ENCODE measurements around the gene SGK1.
"Not testable (repeated sequence)": the region's sequence is repeated elsewhere in the genome, so short reads cannot be mapped to it uniquely, and the experiment has no call there.

SGK1 gene

DNA sequence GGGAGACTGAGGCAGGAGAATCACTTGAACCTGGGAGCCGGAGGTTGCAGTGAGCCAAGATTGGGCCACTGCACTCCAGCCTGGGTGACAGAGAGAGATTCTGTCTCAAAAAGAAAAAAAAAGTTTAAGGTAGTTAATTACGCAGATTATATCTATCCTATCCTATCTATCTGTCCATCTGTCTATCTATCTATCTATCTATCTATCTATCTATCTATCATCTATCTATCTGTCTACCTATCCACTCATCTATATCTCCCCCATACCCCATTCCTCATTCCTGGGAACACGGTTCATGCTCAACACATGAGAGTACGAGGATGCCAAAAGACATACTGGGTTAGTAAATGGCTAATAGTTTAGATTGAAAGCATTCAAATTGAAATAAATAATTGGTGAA lies 8.3 kb upstream of the SGK1 start:
- not testable (repeated sequence) for DNase-seq

DNA sequence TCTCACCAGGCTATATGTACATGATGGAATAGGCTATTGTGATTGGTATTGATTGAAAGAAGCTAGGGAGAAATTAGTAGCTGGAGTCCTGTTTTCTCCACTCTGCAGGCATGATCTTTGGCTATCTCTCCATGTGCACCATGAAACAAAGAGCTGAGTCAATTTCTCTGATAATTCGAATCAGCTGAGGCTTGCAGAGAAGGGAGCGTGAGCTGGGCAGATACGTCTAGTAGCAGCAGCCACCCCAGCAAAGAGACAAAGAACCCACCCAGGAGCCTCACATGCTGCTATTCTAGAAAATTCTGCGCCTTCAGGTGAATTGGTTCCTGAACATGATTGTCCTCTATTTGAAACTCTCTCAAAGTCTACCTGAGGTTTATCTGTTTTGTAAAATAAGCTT lies 6.9 kb upstream of the SGK1 start:
- no peak for DNase-seq

DNA sequence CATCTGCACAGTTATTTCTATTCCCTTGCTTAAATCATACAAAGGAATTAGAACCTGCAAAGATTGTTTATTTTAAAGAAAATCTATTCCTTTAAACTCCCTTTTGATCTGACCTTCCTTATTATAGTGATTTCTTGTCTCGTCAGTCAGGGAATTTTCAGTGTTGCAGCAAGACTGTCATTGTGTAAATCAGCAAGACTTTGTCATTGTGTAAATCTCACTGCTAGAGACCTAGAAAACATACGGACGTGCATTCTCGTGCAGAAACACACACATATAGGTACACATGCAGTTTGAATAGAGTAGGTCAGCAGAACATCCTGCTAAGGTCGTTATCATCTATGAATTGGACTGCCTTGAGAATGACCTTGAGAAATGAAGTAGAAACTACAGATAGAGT lies 6.2 kb upstream of the SGK1 start:
- no peak for DNase-seq

DNA sequence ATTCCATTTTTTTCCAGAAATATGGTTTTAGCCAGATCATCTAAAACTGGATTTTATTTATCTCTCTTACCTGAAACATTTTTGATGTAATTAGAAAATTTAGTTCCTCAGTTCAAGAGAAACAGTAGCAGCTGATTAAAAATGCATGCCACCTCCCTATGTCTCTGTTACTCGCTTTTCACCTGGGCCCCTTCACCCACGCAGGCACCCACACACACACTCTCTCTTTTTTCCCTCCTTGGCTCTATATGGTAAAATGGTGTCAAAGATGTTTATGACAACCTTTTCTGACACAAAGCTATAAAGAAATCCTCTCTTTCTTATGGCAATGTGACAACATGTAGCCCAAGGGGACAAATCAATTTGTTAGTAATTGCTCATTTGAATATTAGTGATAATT lies 5.8 kb upstream of the SGK1 start:
- DNase-seq: no peak

DNA sequence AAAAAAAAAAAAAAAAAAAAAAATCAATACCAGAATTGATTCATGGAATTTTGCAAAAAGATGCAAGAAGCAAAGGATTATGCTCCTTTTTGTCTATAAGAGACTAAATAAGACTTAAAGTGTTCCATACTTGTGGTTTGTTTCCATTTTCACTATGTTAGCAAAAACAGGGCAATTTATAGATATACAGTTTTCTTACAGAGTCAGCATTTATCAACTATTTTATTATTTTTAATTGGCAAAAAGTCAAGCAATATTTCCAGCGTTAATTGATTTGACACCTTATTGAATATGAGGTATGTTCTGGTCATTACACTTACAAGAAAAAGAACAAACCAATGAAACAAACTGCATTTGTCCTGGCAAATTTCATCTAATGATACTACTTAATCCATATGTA lies 5.4 kb upstream of the SGK1 start:
- DNase-seq: no peak

DNA sequence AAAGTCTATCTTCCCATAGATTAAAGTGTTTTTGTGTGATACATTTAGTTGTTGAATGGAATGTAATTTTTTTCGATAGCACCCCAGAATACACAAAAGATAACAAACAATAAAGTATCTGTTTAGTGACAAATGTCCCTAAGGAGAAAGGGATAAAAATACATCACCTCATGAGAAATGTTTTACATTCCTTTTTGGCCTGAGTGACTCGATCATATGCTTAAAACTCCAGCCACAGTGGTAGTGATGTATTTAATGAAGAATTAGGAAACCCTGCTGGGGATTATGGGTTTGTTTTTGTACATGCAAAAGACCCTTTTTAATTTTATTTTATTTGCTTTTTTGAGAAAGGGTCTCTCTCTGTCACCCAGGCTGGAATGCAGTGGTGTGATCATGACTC lies 4.3 kb upstream of the SGK1 start:
- no peak for DNase-seq

DNA sequence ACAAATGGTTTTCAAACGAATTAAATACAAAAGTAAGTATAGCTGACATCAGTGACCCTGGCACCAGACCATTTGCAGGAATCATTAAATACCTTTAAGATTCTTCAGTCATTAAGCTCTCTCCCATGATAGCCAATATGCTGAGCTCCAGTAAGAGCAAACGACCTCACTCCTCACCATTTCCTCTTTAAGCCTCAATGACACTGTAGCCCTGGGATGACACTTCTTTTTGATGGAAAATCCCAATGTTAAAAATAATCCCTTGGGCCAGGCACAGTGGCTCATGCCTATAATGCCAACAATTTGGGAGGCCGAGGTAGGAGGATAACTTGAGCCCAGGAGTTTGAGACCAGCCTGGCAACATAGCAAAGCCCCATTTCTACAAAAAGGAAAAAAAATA lies 3.3 kb upstream of the SGK1 start:
- DNase-seq: no peak

DNA sequence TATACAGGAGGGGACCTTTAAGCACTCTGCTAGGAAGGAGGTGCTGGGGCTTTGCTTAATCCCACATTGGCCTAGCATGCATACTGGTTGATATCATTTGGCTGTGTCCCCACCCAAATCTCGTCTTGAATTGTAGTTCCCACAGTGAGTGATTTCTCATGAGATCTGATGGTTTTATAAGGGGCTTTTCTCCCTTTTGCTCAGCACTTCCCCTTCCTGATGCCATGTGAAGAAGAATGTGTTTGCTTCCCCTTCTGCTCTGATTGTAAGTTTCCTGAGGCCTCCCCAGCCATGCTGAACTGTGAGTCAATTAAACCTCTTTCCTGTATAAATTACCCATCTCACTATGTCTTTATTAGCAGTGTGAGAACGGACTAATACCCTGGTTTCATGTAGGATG lies 1.8 kb upstream of the SGK1 start:
- not testable (repeated sequence) for DNase-seq

DNA sequence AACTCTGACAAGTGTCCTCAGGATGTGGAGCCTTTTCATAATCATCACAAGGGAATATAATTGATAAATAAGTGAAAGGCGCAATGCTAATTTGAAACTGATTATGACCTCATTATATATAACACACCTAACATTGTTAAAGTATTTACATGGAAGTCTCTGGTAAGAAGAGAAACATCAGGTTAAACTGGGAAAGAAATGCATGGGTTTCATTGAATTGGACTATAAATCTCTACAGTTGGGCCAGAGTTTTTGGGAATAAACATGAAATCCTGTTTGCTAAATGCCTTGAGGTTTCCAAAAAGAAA lies 1.0 kb upstream of the SGK1 start:
- no peak for DNase-seq

DNA sequence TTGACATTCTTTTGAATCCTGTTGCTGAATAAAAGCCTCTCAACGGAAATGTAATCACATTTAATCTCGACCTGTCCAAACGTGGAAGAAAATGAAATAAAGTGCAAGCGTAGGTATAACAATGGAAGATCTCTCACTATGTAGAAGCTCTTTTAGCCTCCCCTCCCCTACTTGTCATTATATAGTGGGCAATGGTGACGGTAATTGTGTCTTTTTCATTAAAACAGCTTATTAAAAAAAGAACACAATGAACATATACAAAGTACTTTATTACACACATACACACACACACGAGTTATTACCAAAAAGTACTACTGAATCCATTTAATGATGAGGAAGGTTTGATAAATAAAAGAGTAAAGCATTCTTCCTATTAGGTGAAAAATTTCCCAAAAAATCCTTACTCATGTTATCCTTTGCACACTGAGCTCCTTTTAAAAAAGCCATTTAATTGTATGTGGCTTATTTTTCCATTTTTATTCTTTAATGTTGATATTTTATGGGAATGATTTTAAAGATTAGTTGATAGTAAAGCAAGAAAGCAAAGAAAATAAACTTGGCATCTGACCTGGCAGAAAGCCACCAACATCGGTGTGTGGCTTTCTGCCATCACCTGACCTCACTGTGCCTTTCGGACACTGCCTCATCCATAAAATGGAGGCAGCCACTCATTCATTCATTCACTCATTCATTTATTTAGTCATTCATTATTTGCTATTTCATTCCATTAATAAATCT lies 493 bp upstream of the SGK1 start:
- DNase-seq: no peak

DNA sequence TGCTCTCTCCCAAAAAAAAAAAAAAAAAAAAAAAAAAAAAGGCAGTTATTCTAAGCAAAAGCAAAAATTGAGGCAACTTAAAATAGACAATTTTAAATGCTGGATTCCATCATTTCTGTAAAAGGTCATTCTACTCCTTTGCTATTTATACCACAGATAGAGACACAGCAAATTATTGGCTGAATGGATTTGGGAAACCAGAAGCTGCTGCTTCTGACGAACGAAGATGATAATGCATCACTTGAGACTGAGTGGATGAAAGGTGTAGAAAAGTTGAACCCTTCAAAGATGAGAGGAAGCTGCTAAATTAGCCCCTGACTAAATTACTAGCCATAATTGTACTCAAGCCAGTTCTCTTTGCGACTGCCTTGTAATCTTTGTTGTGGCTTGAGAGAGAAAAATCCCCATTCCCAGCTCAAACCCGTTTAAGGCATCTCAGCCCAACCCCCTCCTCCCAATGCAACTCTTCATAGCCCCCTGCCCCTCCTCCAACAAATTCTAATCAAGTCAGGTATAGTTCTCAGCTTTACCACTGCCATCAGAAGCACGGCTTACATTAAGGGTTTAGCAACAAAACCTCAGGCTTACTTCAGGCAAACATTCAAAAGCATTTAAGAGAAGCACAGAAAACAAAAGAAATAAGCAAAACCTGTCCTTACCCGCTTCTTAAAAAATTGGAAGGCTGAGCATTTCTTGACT lies 1.0 kb downstream of the SGK1 start:
- no peak for DNase-seq

DNA sequence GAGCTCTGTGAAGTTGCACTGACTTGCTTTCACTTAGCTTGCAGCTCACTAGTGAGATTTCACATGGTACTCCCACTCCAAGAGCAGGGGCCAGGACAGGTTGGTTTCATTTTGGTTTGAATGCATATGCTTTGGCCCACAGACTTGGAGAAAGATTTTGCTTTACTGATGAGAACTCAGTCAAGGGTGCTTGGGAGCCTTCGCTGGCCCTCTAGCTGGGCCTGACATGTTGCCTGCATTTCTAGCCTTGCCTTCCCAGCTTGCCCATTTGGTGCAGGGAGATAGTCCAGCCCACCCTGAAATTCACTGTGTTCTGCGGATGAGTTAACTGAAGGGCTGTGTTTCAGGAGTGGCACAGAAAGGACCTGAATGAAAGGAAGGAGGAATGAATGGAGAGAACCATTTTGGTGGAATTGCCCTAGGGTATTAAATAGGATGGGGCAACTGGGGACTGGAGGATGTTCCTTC lies 1.9 kb downstream of the SGK1 start:
- DNase-seq: no peak

DNA sequence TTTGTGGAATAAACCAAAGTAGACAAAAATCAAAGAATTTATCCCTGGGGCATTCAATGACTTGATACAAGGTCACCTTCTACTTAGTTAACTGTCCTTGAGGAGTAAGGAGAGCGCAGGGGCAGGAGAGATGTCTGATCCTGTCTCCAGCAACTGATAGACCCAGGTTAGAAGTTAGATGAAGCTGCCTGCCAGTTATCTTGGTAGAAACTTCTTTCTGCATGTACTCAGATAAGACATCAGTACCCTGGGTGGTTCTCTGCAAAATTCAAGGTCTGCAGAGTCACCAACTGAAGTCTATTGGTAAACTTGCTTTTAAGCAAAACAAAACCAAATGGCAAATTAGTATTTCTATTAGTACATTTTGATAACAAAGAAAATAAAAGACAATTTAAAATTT lies 2.7 kb downstream of the SGK1 start:
- DNase-seq: no peak

DNA sequence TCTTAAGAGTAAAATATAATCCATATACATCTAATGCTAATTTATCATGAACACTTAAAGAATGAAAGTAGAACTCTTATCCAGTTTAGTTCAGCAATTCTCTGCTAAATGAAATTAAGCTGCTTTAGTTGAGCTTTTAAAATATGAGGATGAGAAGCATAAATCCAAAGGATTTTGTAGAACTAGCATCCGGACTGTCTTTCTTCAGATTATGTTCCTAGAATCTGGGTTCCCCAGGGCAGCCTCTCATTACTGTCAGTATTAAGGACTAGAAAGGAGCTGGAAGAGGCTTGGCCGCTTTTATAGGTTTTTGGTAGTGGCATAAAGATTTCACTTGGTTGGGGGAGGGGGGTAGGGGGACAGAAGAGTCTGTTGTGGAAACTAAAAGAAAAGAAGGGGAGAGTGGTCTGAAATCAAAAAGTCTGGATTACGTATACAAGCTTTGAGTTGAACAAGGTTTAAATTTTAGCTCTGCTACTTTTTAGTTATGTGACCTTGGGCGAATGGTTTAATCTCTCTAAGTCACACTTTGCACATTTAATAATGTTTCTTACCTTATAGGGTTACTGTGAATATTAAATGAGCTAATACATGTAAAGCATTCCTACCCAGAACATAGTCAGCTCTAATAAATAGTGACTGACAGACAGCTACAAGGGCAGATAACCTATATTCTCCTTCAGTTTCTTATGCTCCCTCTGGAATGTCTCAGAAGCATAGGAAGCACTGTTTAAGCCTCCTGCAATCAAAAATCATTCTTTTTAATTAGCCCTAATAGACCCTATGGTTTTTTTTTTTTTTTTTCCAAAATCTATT lies 3.7 kb downstream of the SGK1 start:
- DNase-seq: no peak

DNA sequence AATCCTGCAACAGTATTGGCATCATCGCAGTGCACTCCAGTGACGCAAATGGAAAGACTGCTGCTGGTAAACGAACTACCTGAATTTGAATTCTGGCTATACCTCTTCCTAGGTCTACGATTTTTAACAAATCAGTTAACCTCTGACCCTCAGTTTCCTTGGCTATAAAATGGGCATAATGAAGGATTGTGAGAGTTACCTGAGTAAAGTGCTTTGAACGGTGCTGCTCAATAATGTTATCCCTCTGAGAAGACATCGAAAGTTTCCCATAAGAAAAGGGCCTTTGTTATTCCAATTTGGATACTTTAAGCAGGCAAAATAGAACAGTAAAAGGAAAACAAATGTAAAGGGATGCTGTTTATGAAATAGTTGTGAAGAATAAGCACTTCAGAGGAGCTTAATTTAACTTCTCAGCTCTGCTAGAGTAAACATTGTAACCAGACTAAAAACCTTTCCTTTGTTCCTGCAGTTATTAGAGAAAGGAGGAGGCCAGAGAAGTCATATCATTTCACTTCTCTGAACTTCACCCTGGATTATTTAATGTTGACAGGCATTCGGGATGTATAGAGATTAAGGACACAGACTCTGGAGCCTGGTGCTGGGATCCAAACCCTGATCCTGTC lies 5.8 kb downstream of the SGK1 start:
- DNase-seq: no peak

DNA sequence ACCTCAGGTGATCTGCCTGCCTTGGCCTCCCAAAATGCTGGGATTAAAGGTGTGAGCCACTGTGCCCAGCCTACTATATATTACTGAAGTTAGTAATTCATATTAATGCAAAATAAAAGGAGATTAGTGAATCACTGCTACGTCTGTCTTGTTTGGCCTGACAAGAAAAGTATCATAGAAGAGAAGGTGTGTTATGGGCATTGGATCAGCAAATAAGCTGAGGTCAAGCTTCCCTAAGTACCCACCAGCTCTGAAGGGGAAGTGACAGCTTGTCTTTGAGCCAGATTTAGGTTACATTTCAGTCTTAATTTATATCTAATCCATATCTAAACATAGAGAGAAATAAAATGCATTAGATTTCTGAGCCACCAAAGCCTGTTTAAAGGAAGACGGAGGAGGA lies 7.1 kb downstream of the SGK1 start:
- DNase-seq: no peak

DNA sequence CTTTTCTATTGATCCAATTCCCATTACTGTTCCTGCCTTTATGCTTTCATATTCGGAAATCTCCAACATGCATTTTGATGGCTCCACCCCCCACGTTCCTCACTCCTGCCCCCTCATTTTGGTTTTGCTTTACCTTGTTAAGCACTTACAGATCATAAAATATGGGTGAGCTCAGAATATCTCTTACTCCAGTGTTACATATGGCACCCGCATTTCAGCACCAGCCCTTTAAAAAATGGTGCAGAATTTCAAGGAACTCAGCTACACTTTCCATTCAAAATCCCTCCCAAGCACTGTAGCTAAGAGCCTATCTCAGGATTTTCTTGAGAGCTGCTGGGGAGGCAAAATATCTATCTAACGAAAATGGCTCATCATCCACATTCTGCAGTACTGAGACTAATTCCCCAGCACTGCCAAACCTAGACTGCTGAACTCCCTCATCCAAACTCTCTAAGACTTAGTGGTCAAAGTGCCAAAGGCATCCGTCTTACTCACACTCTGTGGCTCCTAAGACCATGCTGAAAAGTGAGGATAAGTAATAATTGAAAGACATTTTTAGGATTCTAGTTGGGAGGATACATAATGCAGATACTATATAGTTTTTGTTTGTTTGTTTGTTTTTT lies 7.8 kb downstream of the SGK1 start:
- no peak for DNase-seq

DNA sequence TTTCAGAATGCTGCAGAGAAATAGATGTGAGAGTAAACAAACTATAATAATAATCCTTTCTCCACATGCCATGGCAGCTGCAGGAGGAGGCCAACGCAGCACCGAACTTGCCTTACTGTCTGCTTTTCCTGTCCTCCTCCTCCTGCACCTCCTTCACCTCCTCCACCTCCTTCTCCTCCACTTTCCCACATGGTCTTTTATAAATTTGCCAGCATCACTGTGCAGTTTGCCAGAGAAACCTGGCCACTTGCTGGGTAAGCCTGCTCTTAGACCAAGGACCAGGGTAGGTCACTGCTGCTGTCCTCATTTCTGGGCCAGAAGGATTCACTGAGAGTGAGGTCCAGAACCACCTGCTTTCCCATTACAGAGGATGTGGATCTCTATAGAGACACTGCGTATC lies 8.7 kb downstream of the SGK1 start:
- no peak for DNase-seq

DNA sequence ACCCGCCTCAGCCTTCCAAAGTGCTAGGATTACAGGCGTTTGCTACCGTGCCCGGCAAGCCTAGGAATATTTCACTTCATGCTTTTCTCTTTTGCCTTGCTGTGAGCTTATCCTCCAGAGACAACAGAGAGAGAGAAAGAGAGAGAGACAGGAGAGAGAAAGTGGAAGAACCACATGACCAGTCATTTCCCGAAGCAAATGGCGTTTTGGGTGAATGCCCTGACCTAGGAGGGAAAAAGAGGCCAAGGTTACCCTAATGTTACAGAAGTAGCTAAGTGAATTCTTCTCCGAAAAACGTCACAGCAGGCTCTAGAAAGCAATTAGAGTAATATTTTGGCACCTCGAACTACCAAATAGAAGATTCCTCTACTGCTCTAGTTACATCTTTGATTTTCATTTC lies 9.1 kb downstream of the SGK1 start:
- DNase-seq: no peak

DNA sequence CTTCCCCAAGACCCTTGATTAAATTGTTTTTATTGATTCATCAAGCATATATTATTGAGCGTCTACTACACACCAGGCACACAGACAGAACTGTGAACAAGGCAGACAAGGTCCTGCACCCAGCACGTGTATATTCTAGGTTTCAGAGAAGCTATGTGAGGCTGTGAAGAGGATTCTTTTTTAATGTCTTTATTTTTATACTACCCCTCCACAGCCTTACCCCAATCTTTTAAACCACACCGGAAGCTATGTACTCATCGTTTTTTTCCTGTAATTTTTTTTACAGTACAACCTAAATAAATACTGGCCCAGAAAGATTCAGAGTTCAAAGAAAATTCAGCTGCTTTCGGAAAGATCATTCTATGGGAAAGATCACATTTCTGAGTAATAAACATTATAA lies 10.0 kb downstream of the SGK1 start:
- no peak for DNase-seq

DNA sequence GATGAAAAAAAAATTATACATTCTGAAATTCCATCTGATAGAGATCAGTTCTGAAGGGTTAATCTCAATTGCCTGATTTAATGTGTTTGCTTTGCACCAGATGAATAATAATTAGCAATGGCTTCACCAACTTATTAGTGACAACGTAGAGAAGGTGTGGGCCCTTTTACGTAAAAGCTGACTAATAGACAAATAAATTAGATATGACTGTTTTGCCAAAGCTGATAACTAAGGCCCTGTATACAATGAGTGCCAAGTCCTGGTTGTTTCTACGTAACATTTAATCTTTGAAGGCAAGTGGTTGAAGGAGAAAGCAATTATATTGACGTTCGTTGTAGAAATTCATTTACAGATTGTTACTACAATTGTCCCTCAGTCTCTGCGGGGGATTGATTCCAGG lies 10.8 kb downstream of the SGK1 start:
- no peak for DNase-seq

DNA sequence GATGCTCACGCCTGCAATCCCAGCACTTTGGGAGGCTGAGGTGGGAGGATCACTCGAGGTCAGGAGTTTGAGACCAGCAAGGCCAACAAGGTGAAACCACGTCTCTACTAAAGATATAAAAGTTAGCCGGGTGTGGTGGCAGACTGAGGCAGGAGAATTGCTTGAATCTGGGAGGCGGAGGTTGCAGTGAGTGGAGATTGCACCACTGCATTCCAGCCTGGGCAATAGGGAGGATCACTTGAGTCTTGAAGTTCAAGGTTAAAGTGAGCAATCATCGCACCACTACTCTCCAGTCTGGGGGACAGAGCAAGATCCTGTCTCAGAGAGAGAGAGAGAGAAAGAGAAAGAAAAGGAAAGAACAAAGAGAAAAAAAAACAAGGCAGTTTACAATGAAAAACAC lies 13.5 kb downstream of the SGK1 start:
- not testable (repeated sequence) for DNase-seq

DNA sequence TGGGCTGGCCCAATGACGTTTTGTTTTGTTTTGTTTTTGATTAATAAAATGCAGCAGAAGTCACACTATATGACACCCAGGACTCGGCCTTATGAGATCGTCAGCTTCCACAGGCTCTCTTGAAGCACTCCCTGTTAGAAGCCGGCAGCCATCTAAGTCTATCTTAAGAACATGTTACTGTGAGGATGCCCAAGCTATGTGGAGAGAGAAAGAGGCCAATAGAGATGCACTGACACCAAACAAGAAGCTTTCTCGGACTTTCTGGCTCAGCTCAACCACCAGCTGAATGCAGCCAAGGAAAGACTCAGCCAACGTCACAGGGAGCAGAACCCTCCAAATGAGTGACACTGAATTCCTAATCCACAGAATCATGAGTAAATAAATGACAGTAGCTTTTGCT lies 14.0 kb downstream of the SGK1 start:
- no peak for DNase-seq
